NCI-H1092 (cell line): ENCODE measurements around the gene P2RY4.
"Not testable (repeated sequence)": the region's sequence is repeated elsewhere in the genome, so short reads cannot be mapped to it uniquely, and the experiment has no call there.

Source experiments
- DNase-seq: peaks from one replicate; lab custom pipeline; 2025; lab: John Stamatoyannopoulos, UW

Gene P2RY4

GRCh38 chrX:70260104-70260503 is at the start of gene P2RY4:
P2RY4 (minus strand) TSS chrX:70260204; CDS start chrX:70259624, 580 bp downstream.
- no peak for DNase-seq

- no peak for DNase-seq
Observed at GRCh38 chrX:70301716-70302115, 41.7 kb upstream of the P2RY4 start.

GRCh38 chrX:70293621-70294020 is 33.6 kb upstream of the P2RY4 start:
- DNase-seq = no peak

GRCh38 chrX:70292788-70293187 is 32.8 kb upstream of the P2RY4 start:
- DNase-seq = no peak

- DNase-seq = peak; percentile 75
Observed at GRCh38 chrX:70289793-70290770, 30.1 kb upstream of the P2RY4 start, which contains the start of the genes KIF4A and PDZD11. KIF4A (plus strand) TSS chrX:70290104; CDS start chrX:70290459, 355 bp downstream. PDZD11 (minus strand) TSS chrX:70289927; CDS start chrX:70289341, 586 bp downstream.

- no peak for DNase-seq
Observed at GRCh38 chrX:70289168-70289792, 29.3 kb upstream of the P2RY4 start.

GRCh38 chrX:70281951-70282350 is 21.9 kb upstream of the P2RY4 start, which contains the start of gene RAB41:
RAB41 (plus strand) TSS chrX:70282172; CDS start chrX:70282218, 46 bp downstream.
- DNase-seq = no peak

GRCh38 chrX:70280573-70280972 is 20.6 kb upstream of the P2RY4 start:
- no peak for DNase-seq

GRCh38 chrX:70279081-70279480 is 19.1 kb upstream of the P2RY4 start:
- no peak for DNase-seq

- DNase-seq = not testable (repeated sequence)
Observed at GRCh38 chrX:70274029-70274428, 14.0 kb upstream of the P2RY4 start.

- DNase-seq = no peak
Observed at GRCh38 chrX:70268034-70268433, 8.0 kb upstream of the P2RY4 start, which contains the start of gene ARR3. ARR3 (plus strand) TSS chrX:70268334; CDS start chrX:70269386, 1,052 bp downstream.

- no peak for DNase-seq
Observed at GRCh38 chrX:70264784-70265183, 4.8 kb upstream of the P2RY4 start.

GRCh38 chrX:70262952-70263567 is 3.1 kb upstream of the P2RY4 start:
- peak; percentile 16 for DNase-seq

- no peak for DNase-seq
Observed at GRCh38 chrX:70257423-70258288, 2.3 kb downstream of the P2RY4 start.

- no peak for DNase-seq
Observed at GRCh38 chrX:70255452-70255851, 4.6 kb downstream of the P2RY4 start.

- no peak for DNase-seq
Observed at GRCh38 chrX:70254909-70255308, 5.1 kb downstream of the P2RY4 start.

- DNase-seq = no peak
Observed at GRCh38 chrX:70254063-70254400, 6.0 kb downstream of the P2RY4 start.

GRCh38 chrX:70253377-70254062 is 6.5 kb downstream of the P2RY4 start:
- DNase-seq = no peak

- DNase-seq = no peak
Observed at GRCh38 chrX:70252491-70252890, 7.5 kb downstream of the P2RY4 start.

- DNase-seq = no peak
Observed at GRCh38 chrX:70247252-70247651, 12.8 kb downstream of the P2RY4 start.

GRCh38 chrX:70244881-70245280 is 15.1 kb downstream of the P2RY4 start:
- no peak for DNase-seq
